DND-41 (cell line): Measurements from ENCODE around the gene EFHC2.

Source experiments
- CTCF ChIP-seq: IDR thresholded peaks from 2 replicates; pipeline ENCODE4 v1.5.1; 2012; ENCODE audit warnings: borderline replicate concordance, low read length, moderate library complexity, mild to moderate bottlenecking; ENCODE audit not compliant: poor library complexity, severe bottlenecking; ENCODE audit errors: extremely low read depth
- EZH2 ChIP-seq: IDR thresholded peaks from 3 replicates; pipeline ENCODE4 v1.6.1; 2012; ENCODE audit warnings: borderline replicate concordance, low read depth, mild to moderate bottlenecking, moderate library complexity, low read length, inconsistent platforms; ENCODE audit not compliant: severe bottlenecking

- no peak for TF ChIP-seq CTCF
- no peak for TF ChIP-seq EZH2
These were observed 60.7 kb downstream of the EFHC2 start for GRCh38 chrX:44282753-44283152.
